K562 (cell line): ENCODE results near the gene GNGT1. TPM values are rescaled to one million over a fixed set of nuclear protein-coding genes. Genes with fewer than 3 reads are reported as not detected.

Source experiments
- ATAC-seq: fragments of 200-7000 bp; cut with Tn5 transposase; 3 replicates; pipeline ENCODE4 v1.9.1; 2020; ENCODE audit warnings: moderate library complexity
- BruUV-seq: library from RNA; stranded (reverse); fragments of 400-500 nt; replicated peaks from 2 replicates; lab custom pipeline; 2021; lab: Mats Ljungman, UMichigan
- CTCF ChIA-PET: fragments of 300-600 bp; formaldehyde crosslinking; extraction: SDS; loops from one replicate; lab custom pipeline; 2021; ENCODE audit warnings: low intra/inter-chr PET ratio; lab: Yijun Ruan, JAX
- POLR2A ChIA-PET: fragments of 300-600, 350-650 bp; sonication (Branson Sonifier 250); formaldehyde crosslinking; extraction: SDS; loops from one replicate; lab custom pipeline; 2021; ENCODE audit warnings: antibody characterized with exemption, inconsistent platforms; lab: Yijun Ruan, JAX
- DNase-seq, 4 experiments: peaks; one replicate each; pipeline versions ENCODE4 v3.0.0 to v3.0.0-alpha.2; 2011 to 2018; ENCODE audit warnings: low spot score in 3 of 4, mixed read lengths in 3 of 4; ENCODE audit errors: extremely low read depth in 1 of 4
- FAIRE-seq: peaks from 2 replicates; lab custom pipeline; 2011; peaks lifted over from hg19 to GRCh38; lab: Jason Lieb, UNC
- H2AFZ ChIP-seq: 2 replicates; pipeline ENCODE4 v1.6.0; 2011; ENCODE audit warnings: low read depth, low read length, control low read depth, inconsistent platforms
- H3K27ac ChIP-seq: fragments of 200-600 bp; 3 replicates; pipeline ENCODE4 v1.8.0; 2011; ENCODE audit warnings: low read depth, mild to moderate bottlenecking, control low read depth, inconsistent platforms, low read length, moderate library complexity, mixed read lengths; ENCODE audit errors: extremely low read depth
- H3K27me3 ChIP-seq, 2 experiments: fragments of 300-600 bp in 1 of 2; 2 replicates in 1 of 2; 3 replicates in 1 of 2; pipeline versions ENCODE4 v1.6.0 to v1.8.0; 2011; ENCODE audit warnings: inconsistent platforms in 2 of 2, low read length in 2 of 2, mild to moderate bottlenecking in 1 of 2, mixed read lengths in 1 of 2, moderate library complexity in 1 of 2; ENCODE audit not compliant: control insufficient read depth in 2 of 2, insufficient read depth in 2 of 2
- H3K36me3 ChIP-seq: fragments of 300-600 bp; 3 replicates; pipeline ENCODE4 v1.8.0; 2011; ENCODE audit warnings: mild to moderate bottlenecking, low read length, inconsistent platforms; ENCODE audit not compliant: control insufficient read depth, insufficient read depth
- H3K4me1 ChIP-seq, 2 experiments: fragments of 200-600 bp in 1 of 2; replicated peaks in 1 of 2; 2 replicates in 1 of 2; 3 replicates in 1 of 2; pipeline versions ENCODE4 v1.5.1 to v1.8.0; 2011; ENCODE audit warnings: inconsistent platforms in 2 of 2, low read length in 2 of 2, mild to moderate bottlenecking in 1 of 2, mixed read lengths in 1 of 2, moderate library complexity in 1 of 2; ENCODE audit not compliant: control insufficient read depth in 2 of 2, insufficient read depth in 2 of 2
- H3K4me2 ChIP-seq: 2 replicates; pipeline ENCODE4 v1.6.1; 2011; ENCODE audit warnings: low read length, control low read depth, inconsistent platforms, mixed read lengths; ENCODE audit not compliant: insufficient read depth
- H3K4me3 ChIP-seq: fragments of 200-600 bp; sonication (generic), shearing (Covaris generic); 2 replicates; pipeline ENCODE4 v1.5.1; 2016; ENCODE audit warnings: control low read depth, inconsistent platforms
- H3K79me2 ChIP-seq: fragments of 200-600 bp; 3 replicates; pipeline ENCODE4 v1.8.0; 2011; ENCODE audit warnings: low read length, inconsistent platforms; ENCODE audit not compliant: control insufficient read depth, insufficient read depth
- H3K9ac ChIP-seq, 2 experiments: 2 replicates each; pipeline versions ENCODE4 v1.6.0 to v1.6.1; 2011; ENCODE audit warnings: low read depth in 2 of 2, low read length in 2 of 2, control low read depth in 1 of 2, inconsistent platforms in 1 of 2, mild to moderate bottlenecking in 1 of 2, mixed read lengths in 1 of 2; ENCODE audit not compliant: insufficient read depth in 1 of 2
- H3K9me1 ChIP-seq: one replicate; pipeline ENCODE4 v1.6.0; 2011; ENCODE audit warnings: inconsistent platforms, mild to moderate bottlenecking, low read length, moderate library complexity; ENCODE audit not compliant: control insufficient read depth, insufficient read depth
- H3K9me3 ChIP-seq: replicated peaks from 2 replicates; pipeline ENCODE4 v1.5.1; 2011; ENCODE audit warnings: low read depth, low read length, inconsistent platforms; ENCODE audit not compliant: control insufficient read depth, insufficient read depth
- H4K20me1 ChIP-seq: replicated peaks from 2 replicates; pipeline ENCODE4 v1.6.1; 2011; ENCODE audit warnings: low read length, inconsistent platforms, mixed read lengths; ENCODE audit not compliant: control insufficient read depth, insufficient read depth
- JUNB ChIP-seq: fragments of 450-650 bp; formaldehyde crosslinking; conservative IDR thresholded peaks from 2 replicates; pipeline ENCODE4 v1.4.0; 2020; ENCODE audit warnings: mild to moderate bottlenecking
- JUND ChIP-seq, 2 experiments: IDR thresholded peaks; 2 replicates in 1 of 2; 3 replicates in 1 of 2; pipeline ENCODE4 v1.6.1; 2011; ENCODE audit warnings: borderline replicate concordance in 2 of 2, low read depth in 2 of 2, low read length in 2 of 2, improper control_type of control experiment in 1 of 2, missing biosample characterization in 1 of 2, missing genetic modification characterization in 1 of 2, missing genetic modification reagents in 1 of 2
- NRF1 ChIP-seq, 2 experiments: fragments of 450-650 bp; IDR thresholded peaks in 1 of 2; conservative IDR thresholded peaks in 1 of 2; 2 replicates each; pipeline ENCODE4 v1.6.1; 2014; ENCODE audit warnings: mild to moderate bottlenecking in 2 of 2
- ZBTB11 ChIP-seq, 3 experiments: fragments of 200-800 bp in 1 of 3; fragments of 250-450 bp in 1 of 3; fragments of 450-650 bp in 1 of 3; sonication (Bioruptor Pico) in 1 of 3; sonication (Bioruptor generic) in 1 of 3; formaldehyde crosslinking in 1 of 3; IDR thresholded peaks; 2 replicates each; pipeline versions ENCODE4 v1.6.1 to v1.8.0; 2016 to 2022; ENCODE audit warnings: mild to moderate bottlenecking in 2 of 3, missing genetic modification characterization in 2 of 3, missing compliant biosample characterization in 1 of 3, moderate library complexity in 1 of 3
- ZNF3 ChIP-seq: fragments of 250-450 bp; sonication (Bioruptor Pico); IDR thresholded peaks from 2 replicates; pipeline ENCODE4 v1.5.0; 2021; ENCODE audit warnings: mild to moderate bottlenecking, moderate library complexity
- ZNF324 ChIP-seq: fragments of 250-450 bp; sonication (Bioruptor Pico); IDR thresholded peaks from 2 replicates; pipeline ENCODE4 v1.4.0; 2020; ENCODE audit warnings: mild to moderate bottlenecking
- ZNF609 ChIP-seq: sonication (generic); formaldehyde crosslinking; IDR thresholded peaks from 2 replicates; pipeline ENCODE4 v1.8.1; 2023; ENCODE audit warnings: missing genetic modification reagents, mild to moderate bottlenecking, borderline replicate concordance
- WGBS: fragments of 100-300 bp; shearing (Covaris generic); methylation state at CpG from one replicate; pipeline ENCODE4 v1.1.6; 2016; ENCODE audit warnings: low coverage, mixed read lengths; ENCODE audit not compliant: insufficient coverage; ENCODE audit errors: missing lambda C conversion rate; 5-methylcytosine and 5-hydroxymethylcytosine counted together
- in situ Hi-C: fragments of 300-500 bp; cut with MboI; formaldehyde crosslinking; loops from 4 replicates; pipeline ENCODE4 v1.15.0; 2018; ENCODE audit warnings: inconsistent platforms, mixed read lengths
- intact Hi-C: fragments of 100-400 bp; cut with micrococcal nuclease; formaldehyde crosslinking; loops from 2 replicates; pipeline ENCODE4 v1.14.2; 2022
- polyA plus RNA-seq, 8 experiments: library from polyadenylated mRNA; depleted of rRNA in 4 of 8; stranded (reverse) in 5 of 8; unstranded in 3 of 8; fragments of >200 nt; fragmentation: Nextera tagmentation in 2 of 8; fragmentation: Illumina TruSeq in 1 of 8; extraction: Ambion mirVana in 2 of 8; extraction: Trizol in 1 of 8; gene quantifications; 2 replicates each; pipeline versions ENCODE4 v1.2.1 to v1.2.3, GENCODE V29; 2011 to 2014; ENCODE audit warnings: inconsistent platforms in 1 of 8, missing spikeins in 1 of 8
- total RNA-seq, 7 experiments: library from RNA; depleted of rRNA in 6 of 7; stranded (reverse); fragments of >200 nt in 6 of 7; fragmentation: Illumina TruSeq in 2 of 7; extraction: Trizol in 2 of 7; gene quantifications; 2 replicates each; pipeline versions ENCODE4 v1.2.1 to v1.2.3, GENCODE V29; 2011 to 2021; ENCODE audit warnings: low replicate concordance in 1 of 7
- TF ChIP-seq, protein P1 (sequence below): sonication (generic); formaldehyde crosslinking; IDR thresholded peaks from 2 replicates; pipeline ENCODE4 v1.8.0; 2022; ENCODE audit warnings: mild to moderate bottlenecking, missing genetic modification reagents

Gene GNGT1
- total and polyA plus RNA-seq, 9 of the 15 experiments (the other 6 are each of a cell fraction or from before 2014, with no cell fraction given) = 0.04 to 0.83 (median 0.51) TPM; not detected in 2

- no peaks in the 10 kb centered on the region for H3K9me3 ChIP-seq
- no TSS peak for BruUV-seq
- intact Hi-C loops (no loop called here), in situ Hi-C loops (no loop called here)
- H3K4me2 ChIP-seq = no peak overlapping the region
- no peak overlapping the region for H3K27ac ChIP-seq
- H4K20me1 ChIP-seq = no peaks in the 10 kb centered on the region
- no peak overlapping the region for H2AFZ ChIP-seq
- H3K79me2 ChIP-seq = no peaks in the 10 kb centered on the region
- no peaks in the 10 kb centered on the region for H3K9me1 ChIP-seq
- ChIA-PET CTCF (no interaction called here), POLR2A (interaction anchor here (0.5 kb wide), 1 partner anchor 58 kb away, joined by 3 read pairs; no protein-coding TSS in a partner anchor)
- FAIRE-seq (no peak), DNase-seq (no peak), ATAC-seq (no peak)
- peaks cover 16 to 25% of the 10 kb centered on the region in 2 experiments; a peak in 4 of 5 replicates for H3K27me3 ChIP-seq
- WGBS = 2% methylated on average over 6 of the region's 6 CpGs
- no peak overlapping the region for H3K4me3 ChIP-seq
- no peaks in the 10 kb centered on the region for H3K36me3 ChIP-seq
- no peak overlapping the region for H3K9ac ChIP-seq
- peaks cover 0 to 7% of the 10 kb centered on the region in 2 experiments; a peak in 2 of 5 replicates for H3K4me1 ChIP-seq
- TF ChIP-seq ZNF3 (CRISPR knock-in tag) (no peak), NRF1 (conservative IDR thresholded peaks at IDR 0.05 in 1 of 2, IDR thresholded peaks at IDR 0.05 in 1 of 2) (no peak), ZNF324 (CRISPR knock-in tag) (no peak), ZBTB11 (CRISPR knock-in tag; IDR thresholded peaks at IDR 0.05) (no peak), JUND (IDR thresholded peaks at IDR 0.05; ENCODE audit: borderline replicate concordance, low read depth, low read length) (no peak), JUND (tag; IDR thresholded peaks at IDR 0.05; ENCODE audit: borderline replicate concordance, low read depth, low read length) (no peak), JUNB (no peak), ZNF609 (CRISPR knock-in tag) (no peak)
- TF ChIP-seq, protein P1, sequence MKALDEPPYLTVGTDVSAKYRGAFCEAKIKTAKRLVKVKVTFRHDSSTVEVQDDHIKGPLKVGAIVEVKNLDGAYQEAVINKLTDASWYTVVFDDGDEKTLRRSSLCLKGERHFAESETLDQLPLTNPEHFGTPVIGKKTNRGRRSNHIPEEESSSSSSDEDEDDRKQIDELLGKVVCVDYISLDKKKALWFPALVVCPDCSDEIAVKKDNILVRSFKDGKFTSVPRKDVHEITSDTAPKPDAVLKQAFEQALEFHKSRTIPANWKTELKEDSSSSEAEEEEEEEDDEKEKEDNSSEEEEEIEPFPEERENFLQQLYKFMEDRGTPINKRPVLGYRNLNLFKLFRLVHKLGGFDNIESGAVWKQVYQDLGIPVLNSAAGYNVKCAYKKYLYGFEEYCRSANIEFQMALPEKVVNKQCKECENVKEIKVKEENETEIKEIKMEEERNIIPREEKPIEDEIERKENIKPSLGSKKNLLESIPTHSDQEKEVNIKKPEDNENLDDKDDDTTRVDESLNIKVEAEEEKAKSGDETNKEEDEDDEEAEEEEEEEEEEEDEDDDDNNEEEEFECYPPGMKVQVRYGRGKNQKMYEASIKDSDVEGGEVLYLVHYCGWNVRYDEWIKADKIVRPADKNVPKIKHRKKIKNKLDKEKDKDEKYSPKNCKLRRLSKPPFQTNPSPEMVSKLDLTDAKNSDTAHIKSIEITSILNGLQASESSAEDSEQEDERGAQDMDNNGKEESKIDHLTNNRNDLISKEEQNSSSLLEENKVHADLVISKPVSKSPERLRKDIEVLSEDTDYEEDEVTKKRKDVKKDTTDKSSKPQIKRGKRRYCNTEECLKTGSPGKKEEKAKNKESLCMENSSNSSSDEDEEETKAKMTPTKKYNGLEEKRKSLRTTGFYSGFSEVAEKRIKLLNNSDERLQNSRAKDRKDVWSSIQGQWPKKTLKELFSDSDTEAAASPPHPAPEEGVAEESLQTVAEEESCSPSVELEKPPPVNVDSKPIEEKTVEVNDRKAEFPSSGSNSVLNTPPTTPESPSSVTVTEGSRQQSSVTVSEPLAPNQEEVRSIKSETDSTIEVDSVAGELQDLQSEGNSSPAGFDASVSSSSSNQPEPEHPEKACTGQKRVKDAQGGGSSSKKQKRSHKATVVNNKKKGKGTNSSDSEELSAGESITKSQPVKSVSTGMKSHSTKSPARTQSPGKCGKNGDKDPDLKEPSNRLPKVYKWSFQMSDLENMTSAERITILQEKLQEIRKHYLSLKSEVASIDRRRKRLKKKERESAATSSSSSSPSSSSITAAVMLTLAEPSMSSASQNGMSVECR (CRISPR knock-in tag) = no peak
Observed at GRCh38 chr7:93923296-93923695, 16.9 kb downstream of the GNGT1 start.
